HK-2 (cell line): ENCODE results near the gene IL37.
A peak's percentile ranks its signal among the peaks of the same experiment; 100 is the strongest.
"Not testable (repeated sequence)": the region's sequence is repeated elsewhere in the genome, so short reads cannot be mapped to it uniquely, and the experiment has no call there.

ENCODE experiments used
- DNase-seq: peaks from one replicate; pipeline ENCODE4 v3.0.0-alpha.2; 2018; ENCODE audit not compliant: unreplicated experiment

IL37 gene

GRCh38 chr2:112889976-112890375 lies 21.0 kb upstream of the IL37 start:
- DNase-seq = no peak

- DNase-seq = peak; percentile 37
Measured at GRCh38 chr2:112891385-112891831, 19.6 kb upstream of the IL37 start.

GRCh38 chr2:112893752-112894151 lies 17.2 kb upstream of the IL37 start:
- no peak for DNase-seq

- no peak for DNase-seq
Measured at GRCh38 chr2:112896909-112897623, 13.9 kb upstream of the IL37 start.

- no peak for DNase-seq
Measured at GRCh38 chr2:112897624-112897978, 13.4 kb upstream of the IL37 start.

GRCh38 chr2:112901431-112902065 lies 9.4 kb upstream of the IL37 start:
- not testable (repeated sequence) for DNase-seq

- DNase-seq = no peak
Measured at GRCh38 chr2:112902816-112903215, 8.1 kb upstream of the IL37 start.

- no peak for DNase-seq
Measured at GRCh38 chr2:112904883-112905282, 6.1 kb upstream of the IL37 start.

GRCh38 chr2:112906276-112906675 lies 4.7 kb upstream of the IL37 start:
- no peak for DNase-seq

- DNase-seq = no peak
Measured at GRCh38 chr2:112907001-112907949, 3.7 kb upstream of the IL37 start.

- not testable (repeated sequence) for DNase-seq
Measured at GRCh38 chr2:112908559-112908958, 2.4 kb upstream of the IL37 start.

- DNase-seq = no peak
Measured at GRCh38 chr2:112910219-112910618, 746 bp upstream of the IL37 start.

GRCh38 chr2:112912403-112912802 lies 1.4 kb downstream of the IL37 start:
- no peak for DNase-seq

GRCh38 chr2:112915300-112916144 lies 4.6 kb downstream of the IL37 start:
- DNase-seq = no peak

- no peak for DNase-seq
Measured at GRCh38 chr2:112916145-112916571, 5.2 kb downstream of the IL37 start.

GRCh38 chr2:112916625-112917247 lies 5.8 kb downstream of the IL37 start:
- no peak for DNase-seq

GRCh38 chr2:112917856-112918255 lies 6.9 kb downstream of the IL37 start:
- no peak for DNase-seq

GRCh38 chr2:112918256-112918655 lies 7.3 kb downstream of the IL37 start:
- no peak for DNase-seq

- no peak for DNase-seq
Measured at GRCh38 chr2:112919086-112919485, 8.1 kb downstream of the IL37 start.

GRCh38 chr2:112920923-112921532 lies 10.1 kb downstream of the IL37 start:
- DNase-seq = no peak

GRCh38 chr2:112921982-112922381 lies 11.0 kb downstream of the IL37 start:
- DNase-seq = no peak
